Measurements from ENCODE around the gene ABHD17B.

ABHD17B gene

GRCh38 chr9:71937898-71938297 lies 26.9 kb upstream of the ABHD17B start:
- H3K4me3 ChIP-seq (ENCODE audit: low read depth, low read length), result no peak overlapping the region
- TF ChIP-seq, protein P1, sequence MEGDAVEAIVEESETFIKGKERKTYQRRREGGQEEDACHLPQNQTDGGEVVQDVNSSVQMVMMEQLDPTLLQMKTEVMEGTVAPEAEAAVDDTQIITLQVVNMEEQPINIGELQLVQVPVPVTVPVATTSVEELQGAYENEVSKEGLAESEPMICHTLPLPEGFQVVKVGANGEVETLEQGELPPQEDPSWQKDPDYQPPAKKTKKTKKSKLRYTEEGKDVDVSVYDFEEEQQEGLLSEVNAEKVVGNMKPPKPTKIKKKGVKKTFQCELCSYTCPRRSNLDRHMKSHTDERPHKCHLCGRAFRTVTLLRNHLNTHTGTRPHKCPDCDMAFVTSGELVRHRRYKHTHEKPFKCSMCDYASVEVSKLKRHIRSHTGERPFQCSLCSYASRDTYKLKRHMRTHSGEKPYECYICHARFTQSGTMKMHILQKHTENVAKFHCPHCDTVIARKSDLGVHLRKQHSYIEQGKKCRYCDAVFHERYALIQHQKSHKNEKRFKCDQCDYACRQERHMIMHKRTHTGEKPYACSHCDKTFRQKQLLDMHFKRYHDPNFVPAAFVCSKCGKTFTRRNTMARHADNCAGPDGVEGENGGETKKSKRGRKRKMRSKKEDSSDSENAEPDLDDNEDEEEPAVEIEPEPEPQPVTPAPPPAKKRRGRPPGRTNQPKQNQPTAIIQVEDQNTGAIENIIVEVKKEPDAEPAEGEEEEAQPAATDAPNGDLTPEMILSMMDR (IDR thresholded peaks at IDR 0.05; ENCODE audit: insufficient read depth, low read depth, low read length, missing control alignments), result no peak
- no peak for DNase-seq (ENCODE audit: low read depth)

- no peak for DNase-seq (ENCODE audit: low read depth)
- no peak overlapping the region for H3K4me3 ChIP-seq (ENCODE audit: low read depth, low read length)
- TF ChIP-seq, protein P1 (IDR thresholded peaks at IDR 0.05; ENCODE audit: insufficient read depth, low read depth, low read length, missing control alignments), result no peak
These were observed 26.2 kb upstream of the ABHD17B start for GRCh38 chr9:71937070-71937625.

DNA sequence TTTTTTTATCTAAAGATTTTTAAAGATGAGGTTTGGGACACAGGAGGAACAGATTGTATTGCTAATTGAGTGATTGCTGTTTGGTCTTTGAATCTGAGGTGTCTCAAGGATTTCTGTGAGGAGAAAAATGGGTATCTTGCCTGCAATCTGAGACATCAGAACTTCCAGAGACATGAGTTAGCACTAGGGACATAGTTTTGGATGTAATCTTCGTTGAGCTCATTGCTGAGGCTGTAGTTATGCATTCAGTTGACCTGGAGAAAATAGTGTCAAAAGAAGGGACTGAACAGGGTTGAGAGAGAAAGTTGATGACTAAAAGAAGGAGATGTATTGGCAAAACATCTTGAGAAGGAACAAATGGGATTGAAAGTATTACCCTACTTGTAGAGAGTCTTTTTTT lies 25.1 kb upstream of the ABHD17B start:
- no peak for DNase-seq (ENCODE audit: low read depth)
- H3K4me3 ChIP-seq (ENCODE audit: low read depth, low read length), result no peak overlapping the region
- TF ChIP-seq, protein P1 (IDR thresholded peaks at IDR 0.05; ENCODE audit: insufficient read depth, low read depth, low read length, missing control alignments), result no peak

DNA sequence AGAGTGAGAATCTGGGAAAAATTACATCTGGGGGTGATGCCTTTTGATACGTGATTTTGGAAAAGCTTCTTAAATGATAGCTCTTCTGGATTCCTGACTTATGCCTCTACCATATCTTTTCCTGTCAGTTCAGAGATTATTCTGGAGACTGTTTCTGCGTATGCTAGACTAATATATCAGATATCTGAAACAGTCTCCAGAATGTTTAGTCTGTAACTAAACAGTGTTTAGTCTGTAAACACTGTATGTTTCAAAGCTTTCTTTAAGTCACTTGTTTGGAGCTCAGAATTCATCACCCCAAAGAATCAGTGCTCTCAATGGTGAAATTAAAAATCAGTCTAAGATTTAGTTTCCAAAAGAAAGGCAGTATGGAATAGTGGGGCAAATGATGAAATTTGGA lies 20.2 kb upstream of the ABHD17B start:
- TF ChIP-seq, protein P1 (IDR thresholded peaks at IDR 0.05; ENCODE audit: insufficient read depth, low read depth, low read length, missing control alignments), result no peak
- H3K4me3 ChIP-seq (ENCODE audit: low read depth, low read length), result no peak overlapping the region
- DNase-seq (ENCODE audit: low read depth), result no peak

DNA sequence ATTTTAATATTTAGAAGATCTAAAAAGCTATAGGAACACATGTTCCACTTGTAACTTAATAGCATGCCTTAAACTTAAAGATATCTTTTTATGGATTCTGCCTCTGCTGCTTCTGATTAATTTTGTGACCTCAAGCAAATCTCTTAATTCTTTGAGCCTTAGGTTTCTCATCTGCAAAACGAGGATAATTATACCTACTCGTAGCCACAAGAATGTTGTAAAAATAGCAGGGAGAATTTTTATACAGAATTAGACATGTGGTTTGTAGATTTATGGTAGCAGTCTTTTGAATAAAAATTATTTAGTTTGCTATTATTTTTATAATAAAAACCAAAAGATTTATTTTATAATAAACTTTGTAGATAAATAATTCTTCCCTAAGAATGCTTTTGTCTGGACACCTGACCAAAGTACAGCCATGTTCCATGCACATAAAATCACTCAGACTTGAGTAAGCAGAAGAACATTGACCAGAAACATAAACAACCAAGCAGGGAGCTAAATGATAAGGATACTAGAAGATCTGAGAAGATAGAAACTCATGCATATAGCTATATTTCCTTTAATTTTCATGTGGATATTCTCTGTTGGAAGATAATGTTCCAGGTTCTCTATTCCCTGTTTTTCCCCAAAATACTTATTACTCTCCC lies 18.9 kb upstream of the ABHD17B start:
- H3K4me3 ChIP-seq (ENCODE audit: low read depth, low read length), result no peak overlapping the region
- TF ChIP-seq, protein P1 (IDR thresholded peaks at IDR 0.05; ENCODE audit: insufficient read depth, low read depth, low read length, missing control alignments), result no peak
- DNase-seq (ENCODE audit: low read depth), result no peak

DNA sequence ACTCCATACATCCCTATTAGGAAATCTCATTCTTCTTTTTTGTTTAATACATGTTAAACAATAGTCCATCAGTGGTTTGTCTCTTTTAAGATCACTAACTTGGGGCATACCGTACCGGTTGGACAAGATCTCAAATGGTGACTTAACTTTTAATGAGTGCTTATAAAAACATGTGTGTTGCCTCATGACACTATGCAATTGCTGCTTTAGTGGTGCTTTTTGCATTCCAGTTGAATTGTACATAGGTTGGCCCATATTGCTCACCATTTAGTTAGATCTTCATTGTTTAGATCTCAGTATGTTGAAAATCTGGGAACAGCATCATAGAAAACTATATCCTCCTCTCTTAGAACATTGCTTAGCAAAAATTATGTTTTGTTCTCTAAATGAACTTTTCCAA lies 18.2 kb upstream of the ABHD17B start:
- H3K4me3 ChIP-seq (ENCODE audit: low read depth, low read length), result no peak overlapping the region
- TF ChIP-seq, protein P1 (IDR thresholded peaks at IDR 0.05; ENCODE audit: insufficient read depth, low read depth, low read length, missing control alignments), result no peak
- DNase-seq (ENCODE audit: low read depth), result no peak

GRCh38 chr9:71928806-71929205 lies 17.8 kb upstream of the ABHD17B start:
- no peak overlapping the region for H3K4me3 ChIP-seq (ENCODE audit: low read depth, low read length)
- TF ChIP-seq, protein P1 (IDR thresholded peaks at IDR 0.05; ENCODE audit: insufficient read depth, low read depth, low read length, missing control alignments), result no peak
- DNase-seq (ENCODE audit: low read depth), result no peak

All from GM12865 (cell line).